ENCODE data around the gene DDB1.

DDB1 gene

GRCh38 chr11:61356706-61357105, 23.8 kb upstream of the DDB1 start:
- DNase-seq (ENCODE audit: low spot score) = no peak
- in situ Hi-C loops (cut with MboI; ENCODE audit: low pct_unique_long_range_greater_than_20kb, low sequenced_read_pairs, unreplicated experiment) = no loop called here
- TF ChIP-seq, protein P1, sequence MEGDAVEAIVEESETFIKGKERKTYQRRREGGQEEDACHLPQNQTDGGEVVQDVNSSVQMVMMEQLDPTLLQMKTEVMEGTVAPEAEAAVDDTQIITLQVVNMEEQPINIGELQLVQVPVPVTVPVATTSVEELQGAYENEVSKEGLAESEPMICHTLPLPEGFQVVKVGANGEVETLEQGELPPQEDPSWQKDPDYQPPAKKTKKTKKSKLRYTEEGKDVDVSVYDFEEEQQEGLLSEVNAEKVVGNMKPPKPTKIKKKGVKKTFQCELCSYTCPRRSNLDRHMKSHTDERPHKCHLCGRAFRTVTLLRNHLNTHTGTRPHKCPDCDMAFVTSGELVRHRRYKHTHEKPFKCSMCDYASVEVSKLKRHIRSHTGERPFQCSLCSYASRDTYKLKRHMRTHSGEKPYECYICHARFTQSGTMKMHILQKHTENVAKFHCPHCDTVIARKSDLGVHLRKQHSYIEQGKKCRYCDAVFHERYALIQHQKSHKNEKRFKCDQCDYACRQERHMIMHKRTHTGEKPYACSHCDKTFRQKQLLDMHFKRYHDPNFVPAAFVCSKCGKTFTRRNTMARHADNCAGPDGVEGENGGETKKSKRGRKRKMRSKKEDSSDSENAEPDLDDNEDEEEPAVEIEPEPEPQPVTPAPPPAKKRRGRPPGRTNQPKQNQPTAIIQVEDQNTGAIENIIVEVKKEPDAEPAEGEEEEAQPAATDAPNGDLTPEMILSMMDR (IDR thresholded peaks at IDR 0.05; ENCODE audit: extremely low read depth, insufficient read depth, missing control alignments) = no peak

- TF ChIP-seq, protein P1 (IDR thresholded peaks at IDR 0.05; ENCODE audit: extremely low read depth, insufficient read depth, missing control alignments) = no peak
- in situ Hi-C loops (cut with MboI; ENCODE audit: low pct_unique_long_range_greater_than_20kb, low sequenced_read_pairs, unreplicated experiment) = no loop called here
- DNase-seq (ENCODE audit: low spot score) = no peak
Observed at GRCh38 chr11:61354208-61354607, 21.3 kb upstream of the DDB1 start.

GRCh38 chr11:61353131-61354067, 20.5 kb upstream of the DDB1 start:
- TF ChIP-seq, protein P1 (IDR thresholded peaks at IDR 0.05; ENCODE audit: extremely low read depth, insufficient read depth, missing control alignments) = no peak
- in situ Hi-C loops (cut with MboI; ENCODE audit: low pct_unique_long_range_greater_than_20kb, low sequenced_read_pairs, unreplicated experiment) = no loop called here
- no peak for DNase-seq (ENCODE audit: low spot score)

GRCh38 chr11:61352038-61352437, 19.1 kb upstream of the DDB1 start:
- in situ Hi-C loops (cut with MboI; ENCODE audit: low pct_unique_long_range_greater_than_20kb, low sequenced_read_pairs, unreplicated experiment) = no loop called here
- TF ChIP-seq, protein P1 (IDR thresholded peaks at IDR 0.05; ENCODE audit: extremely low read depth, insufficient read depth, missing control alignments) = no peak
- no peak for DNase-seq (ENCODE audit: low spot score)

DNA sequence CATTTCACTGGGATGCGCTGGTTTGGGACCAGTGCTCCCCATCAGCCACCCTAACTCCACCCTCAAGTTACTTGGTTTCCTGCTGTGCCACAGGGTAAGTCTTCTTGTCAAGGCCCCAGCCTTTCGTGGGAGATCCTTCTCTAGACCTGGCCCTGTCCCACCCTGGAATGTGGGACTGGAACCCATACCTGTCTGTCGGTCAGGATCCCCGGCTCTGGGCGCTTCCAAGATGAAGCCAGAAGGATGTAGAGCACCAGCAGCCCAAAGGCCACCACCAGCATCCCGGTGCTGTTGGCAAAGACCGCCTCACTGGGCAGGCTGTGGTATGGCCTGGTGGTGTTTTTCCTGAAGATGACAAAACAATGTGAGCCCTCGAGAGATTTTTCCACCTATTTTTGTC, 17.9 kb upstream of the DDB1 start:
- no peak for DNase-seq (ENCODE audit: low spot score)
- in situ Hi-C loops (cut with MboI; ENCODE audit: low pct_unique_long_range_greater_than_20kb, low sequenced_read_pairs, unreplicated experiment) = no loop called here

GRCh38 chr11:61350336-61350735, 17.4 kb upstream of the DDB1 start:
- TF ChIP-seq, protein P1 (IDR thresholded peaks at IDR 0.05; ENCODE audit: extremely low read depth, insufficient read depth, missing control alignments) = no peak
- in situ Hi-C loops (cut with MboI; ENCODE audit: low pct_unique_long_range_greater_than_20kb, low sequenced_read_pairs, unreplicated experiment) = no loop called here
- DNase-seq (ENCODE audit: low spot score) = no peak

More for the DNA sequence above, 17.9 kb upstream of the DDB1 start:
- TF ChIP-seq, protein P1 (IDR thresholded peaks at IDR 0.05; ENCODE audit: extremely low read depth, insufficient read depth, missing control alignments) = no peak

All from GM13977 (cell line).